Glomerular visceral epithelial cell (primary cell): ENCODE measurements around the gene ADAP2.
A peak's percentile ranks its signal among the peaks of the same experiment; 100 is the strongest.
"Not testable (repeated sequence)": the region's sequence is repeated elsewhere in the genome, so short reads cannot be mapped to it uniquely, and the experiment has no call there.

ENCODE experiments used
- DNase-seq: peaks from one replicate; pipeline ENCODE4 v3.0.0-alpha.2; 2016; ENCODE audit errors: extremely low spot score

ADAP2 gene

GRCh38 chr17:30930495-30930894 is 8.8 kb downstream of the ADAP2 start:
- DNase-seq = no peak

- DNase-seq = not testable (repeated sequence)
These were observed 9.8 kb downstream of the ADAP2 start for GRCh38 chr17:30931582-30931981.

GRCh38 chr17:30933966-30934365 is 12.2 kb downstream of the ADAP2 start:
- no peak for DNase-seq

- no peak for DNase-seq
These were observed 17.4 kb downstream of the ADAP2 start for GRCh38 chr17:30939051-30939689.

- peak; percentile 21 for DNase-seq
These were observed 20.7 kb downstream of the ADAP2 start for GRCh38 chr17:30942308-30943079.

- no peak for DNase-seq
These were observed 26.1 kb downstream of the ADAP2 start for GRCh38 chr17:30947796-30948195.

GRCh38 chr17:30950189-30950588 is 28.4 kb downstream of the ADAP2 start:
- DNase-seq = no peak

- DNase-seq = peak; percentile 45
These were observed 29.1 kb downstream of the ADAP2 start for GRCh38 chr17:30950669-30951399.

GRCh38 chr17:30952638-30953393 is 31.1 kb downstream of the ADAP2 start:
- no peak for DNase-seq

- no peak for DNase-seq
These were observed 32.5 kb downstream of the ADAP2 start for GRCh38 chr17:30954046-30954830.

- DNase-seq = no peak
These were observed 35.1 kb downstream of the ADAP2 start for GRCh38 chr17:30956764-30957374.

GRCh38 chr17:30957741-30958140 is 36.0 kb downstream of the ADAP2 start:
- DNase-seq = no peak

- DNase-seq = no peak
These were observed 36.4 kb downstream of the ADAP2 start for GRCh38 chr17:30958187-30958586.

GRCh38 chr17:30961209-30962188 is 39.8 kb downstream of the ADAP2 start:
- DNase-seq = peak; percentile 88

- DNase-seq = not testable (repeated sequence)
These were observed 42.6 kb downstream of the ADAP2 start for GRCh38 chr17:30964312-30964711.

- no peak for DNase-seq
These were observed 43.1 kb downstream of the ADAP2 start for GRCh38 chr17:30964876-30965275.

GRCh38 chr17:30965686-30966085 is 43.9 kb downstream of the ADAP2 start:
- DNase-seq = no peak

- not testable (repeated sequence) for DNase-seq
These were observed 46.2 kb downstream of the ADAP2 start for GRCh38 chr17:30967911-30968310.
